Osteocyte (in vitro differentiated cells): ENCODE data around the gene CLDN3. TPM values are rescaled to one million over a fixed set of nuclear protein-coding genes. Genes with fewer than 3 reads are reported as not detected.
"Not testable (repeated sequence)": the region's sequence is repeated elsewhere in the genome, so short reads cannot be mapped to it uniquely, and the experiment has no call there.

ENCODE experiments used
- DNase-seq: peaks from one replicate; pipeline ENCODE4 v3.0.0; 2021; ENCODE audit warnings: mixed read lengths; ENCODE audit not compliant: unreplicated experiment; ENCODE audit errors: extremely low spot score
- H3K27ac Mint-ChIP-seq: one replicate; pipeline ENCODE4 v1.8.0; 2021; ENCODE audit warnings: mild to moderate bottlenecking, mixed read lengths; ENCODE audit not compliant: unreplicated experiment
- H3K27me3 Mint-ChIP-seq: one replicate; pipeline ENCODE4 v1.8.0; 2021; ENCODE audit warnings: mixed read lengths; ENCODE audit not compliant: unreplicated experiment
- H3K36me3 Mint-ChIP-seq: one replicate; pipeline ENCODE4 v1.8.0; 2021; ENCODE audit warnings: mixed read lengths; ENCODE audit not compliant: unreplicated experiment
- H3K4me1 Mint-ChIP-seq: one replicate; pipeline ENCODE4 v1.8.0; 2021; ENCODE audit warnings: mixed read lengths; ENCODE audit not compliant: unreplicated experiment
- H3K4me3 Mint-ChIP-seq: one replicate; pipeline ENCODE4 v1.8.0; 2021; ENCODE audit warnings: mild to moderate bottlenecking, moderate library complexity, mixed read lengths; ENCODE audit not compliant: unreplicated experiment
- H3K9me3 Mint-ChIP-seq: one replicate; pipeline ENCODE4 v1.8.0; 2021; ENCODE audit warnings: mixed read lengths; ENCODE audit not compliant: unreplicated experiment
- total RNA-seq: library from RNA; stranded (reverse); gene quantifications from 2 replicates; pipeline ENCODE4 v1.2.1, GENCODE V29; 2021
- TF ChIP-seq, protein P1 (sequence below): fragments of 200-600 bp; sonication (generic); IDR thresholded peaks from 2 replicates; pipeline ENCODE4 v1.5.0; 2021; ENCODE audit warnings: antibody characterized with exemption, mild to moderate bottlenecking, moderate library complexity

CLDN3 gene
- total RNA-seq, 1 donor from 2014 or later: not detected

DNA sequence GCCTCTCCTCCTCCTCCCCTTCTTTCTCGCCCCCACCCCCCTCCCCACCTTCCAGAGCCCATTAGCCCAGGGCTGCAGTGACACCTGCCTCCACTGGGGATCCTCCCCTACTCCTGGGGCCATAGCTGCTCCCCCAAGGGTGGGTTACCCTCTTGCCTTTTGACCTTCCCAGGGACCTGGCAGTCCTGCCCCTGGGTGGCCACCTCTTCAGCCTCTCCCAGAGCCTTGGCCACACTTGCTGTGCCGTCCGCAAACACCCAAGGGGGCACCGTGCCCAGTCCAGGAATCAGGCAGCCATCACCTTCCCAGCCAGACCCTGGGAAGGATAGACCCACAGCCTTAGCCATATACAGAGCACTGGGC is 40.9 kb upstream of the CLDN3 start:
- Mint-ChIP-seq H3K9me3 (peaks cover 3% of the 10 kb centered on the region), H3K4me3 (no peak overlapping the region)

DNA sequence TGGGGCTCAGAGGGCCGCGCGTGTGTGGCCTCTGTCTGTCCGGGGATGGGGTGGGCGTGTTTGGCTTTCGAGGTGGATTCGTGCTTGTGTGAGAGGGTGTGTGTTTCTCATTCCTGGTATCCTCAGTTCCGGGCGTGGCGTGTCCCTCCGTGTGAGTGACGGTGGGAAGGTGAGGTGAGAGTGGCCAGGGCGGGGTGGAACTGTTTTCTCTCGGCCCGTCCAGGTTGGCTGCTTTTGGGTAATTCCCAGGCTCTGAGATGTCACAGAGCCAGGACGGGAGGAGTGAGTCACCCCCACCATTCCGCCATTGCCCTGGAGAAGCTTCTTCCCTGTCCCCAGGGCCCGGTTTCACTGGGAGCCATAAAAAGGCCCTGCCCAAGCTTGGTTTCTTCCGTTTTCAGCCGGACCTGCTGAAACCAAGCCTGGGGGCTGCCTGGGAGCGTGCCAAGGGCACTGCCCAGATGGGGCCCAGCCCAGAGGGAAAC is 39.4 kb upstream of the CLDN3 start:
- DNase-seq: no peak
- Mint-ChIP-seq H3K4me1 (peaks cover 3% of the 10 kb centered on the region), H3K36me3 (peaks cover 4% of the 10 kb centered on the region), H3K27me3 (peaks cover 3% of the 10 kb centered on the region), H3K27ac (no peak overlapping the region), H3K4me3 (no peak overlapping the region), H3K9me3 (peaks cover 3% of the 10 kb centered on the region)
- TF ChIP-seq, protein P1, sequence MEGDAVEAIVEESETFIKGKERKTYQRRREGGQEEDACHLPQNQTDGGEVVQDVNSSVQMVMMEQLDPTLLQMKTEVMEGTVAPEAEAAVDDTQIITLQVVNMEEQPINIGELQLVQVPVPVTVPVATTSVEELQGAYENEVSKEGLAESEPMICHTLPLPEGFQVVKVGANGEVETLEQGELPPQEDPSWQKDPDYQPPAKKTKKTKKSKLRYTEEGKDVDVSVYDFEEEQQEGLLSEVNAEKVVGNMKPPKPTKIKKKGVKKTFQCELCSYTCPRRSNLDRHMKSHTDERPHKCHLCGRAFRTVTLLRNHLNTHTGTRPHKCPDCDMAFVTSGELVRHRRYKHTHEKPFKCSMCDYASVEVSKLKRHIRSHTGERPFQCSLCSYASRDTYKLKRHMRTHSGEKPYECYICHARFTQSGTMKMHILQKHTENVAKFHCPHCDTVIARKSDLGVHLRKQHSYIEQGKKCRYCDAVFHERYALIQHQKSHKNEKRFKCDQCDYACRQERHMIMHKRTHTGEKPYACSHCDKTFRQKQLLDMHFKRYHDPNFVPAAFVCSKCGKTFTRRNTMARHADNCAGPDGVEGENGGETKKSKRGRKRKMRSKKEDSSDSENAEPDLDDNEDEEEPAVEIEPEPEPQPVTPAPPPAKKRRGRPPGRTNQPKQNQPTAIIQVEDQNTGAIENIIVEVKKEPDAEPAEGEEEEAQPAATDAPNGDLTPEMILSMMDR: no peak

More for the DNA sequence above, 40.9 kb upstream of the CLDN3 start:
- TF ChIP-seq, protein P1: no peak
- peaks cover 3% of the 10 kb centered on the region for H3K4me1 Mint-ChIP-seq
- H3K36me3 Mint-ChIP-seq: peaks cover 4% of the 10 kb centered on the region
- no peaks in the 10 kb centered on the region for H3K27me3 Mint-ChIP-seq
- no peak overlapping the region for H3K27ac Mint-ChIP-seq
- no peak for DNase-seq

DNA sequence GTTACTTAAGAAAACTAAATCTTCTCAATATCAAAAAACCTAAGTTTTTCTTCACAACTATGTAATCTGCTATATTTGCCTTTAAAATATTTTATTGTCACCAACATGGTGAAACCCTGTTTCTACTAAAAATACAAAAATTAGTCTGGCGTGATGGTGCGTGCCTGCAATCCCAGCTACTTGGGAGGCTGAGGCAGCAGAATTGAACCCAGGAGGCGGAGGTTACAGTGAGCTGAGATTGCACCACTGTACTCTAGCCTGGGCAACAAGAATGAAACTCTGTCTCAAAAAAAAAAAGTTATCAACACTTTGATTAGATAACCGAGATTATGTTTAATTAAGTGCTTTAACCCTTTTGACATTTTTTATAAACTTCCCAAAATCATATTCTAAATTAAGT is 32.4 kb upstream of the CLDN3 start:
- Mint-ChIP-seq H3K36me3 (no peaks in the 10 kb centered on the region), H3K9me3 (no peaks in the 10 kb centered on the region), H3K4me3 (no peak overlapping the region), H3K27ac (no peak overlapping the region), H3K27me3 (peaks cover 20% of the 10 kb centered on the region), H3K4me1 (no peaks in the 10 kb centered on the region)
- no peak for DNase-seq
- TF ChIP-seq, protein P1: no peak

DNA sequence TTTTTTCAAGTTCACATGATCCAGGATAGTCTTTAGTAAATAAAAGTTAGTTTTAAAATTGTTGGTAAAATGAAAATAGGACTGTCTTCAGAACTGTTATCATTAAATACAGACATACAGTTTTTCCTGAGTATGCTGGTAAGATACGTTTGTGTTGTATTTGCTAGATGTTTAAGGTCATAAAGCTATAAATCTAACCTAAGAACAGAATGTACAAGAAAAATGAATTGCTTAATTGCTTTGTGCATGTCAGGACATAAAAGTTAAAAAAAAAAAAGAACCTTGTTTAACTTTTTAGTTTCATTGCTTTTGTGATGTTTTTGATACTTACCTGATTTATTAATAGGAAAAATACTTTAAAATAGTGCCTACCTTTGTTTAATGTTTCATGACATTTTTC is 31.5 kb upstream of the CLDN3 start:
- DNase-seq: no peak
- Mint-ChIP-seq H3K27me3 (peaks cover 20% of the 10 kb centered on the region), H3K9me3 (no peaks in the 10 kb centered on the region), H3K36me3 (no peaks in the 10 kb centered on the region), H3K27ac (no peak overlapping the region), H3K4me3 (no peak overlapping the region), H3K4me1 (no peaks in the 10 kb centered on the region)
- TF ChIP-seq, protein P1: no peak

DNA sequence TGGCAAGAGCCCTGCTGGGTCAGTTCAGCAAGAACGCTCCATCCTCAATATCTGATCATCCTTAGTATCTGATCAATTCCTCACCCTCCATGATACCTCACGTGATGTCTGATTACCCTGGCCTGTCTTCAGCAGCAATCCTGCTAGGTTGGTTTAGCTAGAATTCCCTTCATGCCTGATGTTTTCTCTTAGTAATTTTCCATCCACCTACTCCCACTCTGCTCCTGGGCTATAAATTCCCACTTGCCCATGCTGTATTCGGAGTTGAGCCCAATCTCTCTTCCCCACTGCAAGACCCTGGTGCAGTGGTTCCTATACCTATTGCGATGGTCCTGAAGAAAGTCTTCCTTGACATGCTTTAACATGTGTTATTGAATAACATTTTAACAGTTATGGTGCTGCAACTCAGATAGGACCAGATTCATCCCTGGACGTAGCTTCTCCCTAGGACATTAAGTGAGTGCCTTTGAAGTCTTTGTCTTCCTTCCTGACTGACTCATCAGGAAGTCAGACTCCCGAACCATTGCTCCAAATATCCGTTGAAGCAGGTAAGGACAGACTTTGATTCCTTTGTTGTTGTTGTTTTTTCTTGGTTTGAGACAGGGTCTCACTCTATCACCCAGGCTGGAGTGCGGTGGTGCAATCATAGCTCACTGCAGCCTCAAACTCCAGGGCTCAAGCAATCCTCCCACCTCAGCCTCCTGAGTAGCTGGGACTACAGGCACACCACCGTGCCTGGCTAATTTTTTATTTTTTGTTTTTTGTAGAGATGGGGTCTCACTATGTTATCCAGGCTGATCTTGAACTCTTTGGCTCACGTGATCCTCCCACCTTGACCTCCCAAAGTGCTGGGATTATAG is 29.4 kb upstream of the CLDN3 start:
- TF ChIP-seq, protein P1: no peak
- no peaks in the 10 kb centered on the region for H3K4me1 Mint-ChIP-seq
- no peak overlapping the region for H3K4me3 Mint-ChIP-seq
- H3K36me3 Mint-ChIP-seq: no peaks in the 10 kb centered on the region
- H3K27me3 Mint-ChIP-seq: peaks cover 17% of the 10 kb centered on the region
- no peak overlapping the region for H3K27ac Mint-ChIP-seq
- H3K9me3 Mint-ChIP-seq: no peaks in the 10 kb centered on the region
- DNase-seq: no peak

DNA sequence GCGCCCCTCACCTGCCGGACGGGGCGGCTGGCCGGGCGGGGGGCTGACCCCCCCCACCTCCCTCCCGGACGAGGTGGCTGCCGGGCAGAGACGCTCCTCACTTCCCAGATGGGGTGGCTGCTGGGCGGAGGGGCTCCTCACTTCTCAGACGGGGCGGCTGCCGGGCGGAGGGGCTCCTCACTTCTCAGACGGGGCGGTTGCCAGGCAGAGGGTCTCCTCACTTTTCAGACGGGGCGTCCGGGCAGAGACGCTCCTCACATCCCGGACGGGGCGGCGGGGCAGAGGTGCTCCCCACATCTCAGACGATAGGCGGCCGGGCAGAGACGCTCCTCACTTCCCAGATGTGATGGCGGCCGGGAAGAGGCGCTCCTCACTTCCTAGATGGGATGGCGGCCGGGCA is 27.1 kb upstream of the CLDN3 start:
- H3K36me3 Mint-ChIP-seq, H3K4me1 Mint-ChIP-seq, DNase-seq, H3K27ac Mint-ChIP-seq, H3K9me3 Mint-ChIP-seq, H3K4me3 Mint-ChIP-seq: not testable (repeated sequence)
- H3K27me3 Mint-ChIP-seq: peaks cover 14% of the 10 kb centered on the region

DNA sequence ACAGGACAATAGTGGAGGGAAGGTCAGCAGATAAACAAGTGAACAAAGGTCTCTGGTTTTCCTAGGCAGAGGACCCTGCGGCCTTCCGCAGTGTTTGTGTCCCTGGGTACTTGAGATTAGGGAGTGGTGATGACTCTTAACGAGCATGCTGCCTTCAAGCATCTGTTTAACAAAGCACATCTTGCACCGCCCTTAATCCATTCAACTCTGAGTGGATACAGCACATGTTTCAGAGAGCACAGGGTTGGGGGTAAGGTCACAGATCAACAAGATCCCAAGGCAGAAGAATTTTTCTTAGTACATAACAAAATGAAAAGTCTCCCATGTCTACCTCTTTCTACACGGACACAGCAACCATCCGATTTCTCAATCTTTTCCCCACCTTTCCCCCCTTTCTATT is 26.6 kb upstream of the CLDN3 start:
- H3K4me1 Mint-ChIP-seq, H3K9me3 Mint-ChIP-seq, H3K27ac Mint-ChIP-seq, H3K36me3 Mint-ChIP-seq, H3K4me3 Mint-ChIP-seq, DNase-seq: not testable (repeated sequence)
- peaks cover 14% of the 10 kb centered on the region for H3K27me3 Mint-ChIP-seq

DNA sequence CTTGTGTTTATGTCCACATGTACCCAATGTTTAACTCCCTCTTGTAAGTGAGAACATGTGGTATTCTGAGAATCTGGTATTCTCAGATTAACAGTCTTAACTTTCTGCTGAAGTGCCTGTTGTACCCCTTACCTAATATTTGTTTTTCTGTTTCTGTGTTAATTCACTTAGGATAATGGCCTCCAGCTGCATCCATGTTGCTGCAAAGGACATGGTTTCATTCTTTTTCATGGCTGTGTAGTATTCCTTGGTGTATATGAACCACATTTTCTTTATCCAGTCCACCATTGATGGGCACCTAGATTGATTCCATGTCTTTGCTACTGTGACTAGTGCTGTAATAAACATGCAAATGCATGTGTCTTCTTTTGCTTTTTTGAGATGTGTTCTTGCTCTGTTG is 25.1 kb upstream of the CLDN3 start:
- H3K27me3 Mint-ChIP-seq: peaks cover 17% of the 10 kb centered on the region
- not testable (repeated sequence) for DNase-seq, H3K4me1 Mint-ChIP-seq, H3K9me3 Mint-ChIP-seq, H3K27ac Mint-ChIP-seq, H3K36me3 Mint-ChIP-seq, H3K4me3 Mint-ChIP-seq
